ENCODE results near the gene THBS3. TPM values are rescaled to one million over a fixed set of nuclear protein-coding genes. Genes with fewer than 3 reads are reported as not detected.

The THBS3 gene
- total and polyA plus RNA-seq, 2 of the 4 experiments (the other 2 are of a cell fraction): 15.1 to 30.4 TPM

- peak; percentile 85 for TF ChIP-seq MXI1 (IDR thresholded peaks at IDR 0.05; ENCODE audit: borderline replicate concordance, low read depth, low read length)
- TF ChIP-seq RAD21 (IDR thresholded peaks at IDR 0.05; ENCODE audit: low read length): no peak
Observed at GRCh38 chr1:155208541-155209311, 1.0 kb upstream of the THBS3 start, which contains the start of gene MTX1 (continued).
